ENCODE results near the gene EN1.

The EN1 gene

GRCh38 chr2:118816669-118817068 lies 30.8 kb downstream of the EN1 start:
- no peak for DNase-seq

GRCh38 chr2:118815731-118816130 lies 31.7 kb downstream of the EN1 start:
- no peak for DNase-seq

GRCh38 chr2:118815314-118815713 lies 32.1 kb downstream of the EN1 start:
- DNase-seq: no peak

DNA sequence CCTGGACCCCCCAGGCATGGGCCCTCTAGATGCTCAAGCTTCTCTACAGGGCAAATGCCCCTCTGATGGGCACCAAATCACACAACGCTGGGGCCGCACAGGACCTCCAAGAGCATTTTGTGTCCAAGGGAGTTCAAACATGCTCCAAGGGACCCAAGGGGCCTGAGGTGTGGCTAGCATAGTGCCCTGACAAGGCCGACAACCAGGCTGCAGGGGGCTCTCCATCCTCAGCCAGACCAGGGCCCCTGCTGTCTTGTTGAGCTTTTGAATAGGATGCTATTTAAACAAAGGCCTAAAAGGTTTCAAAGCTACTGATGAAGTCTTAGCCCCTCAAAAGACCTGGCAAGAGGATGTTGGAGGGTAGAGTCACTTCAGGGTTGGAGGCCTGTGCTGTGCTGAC lies 33.1 kb downstream of the EN1 start:
- DNase-seq: no peak

DNA sequence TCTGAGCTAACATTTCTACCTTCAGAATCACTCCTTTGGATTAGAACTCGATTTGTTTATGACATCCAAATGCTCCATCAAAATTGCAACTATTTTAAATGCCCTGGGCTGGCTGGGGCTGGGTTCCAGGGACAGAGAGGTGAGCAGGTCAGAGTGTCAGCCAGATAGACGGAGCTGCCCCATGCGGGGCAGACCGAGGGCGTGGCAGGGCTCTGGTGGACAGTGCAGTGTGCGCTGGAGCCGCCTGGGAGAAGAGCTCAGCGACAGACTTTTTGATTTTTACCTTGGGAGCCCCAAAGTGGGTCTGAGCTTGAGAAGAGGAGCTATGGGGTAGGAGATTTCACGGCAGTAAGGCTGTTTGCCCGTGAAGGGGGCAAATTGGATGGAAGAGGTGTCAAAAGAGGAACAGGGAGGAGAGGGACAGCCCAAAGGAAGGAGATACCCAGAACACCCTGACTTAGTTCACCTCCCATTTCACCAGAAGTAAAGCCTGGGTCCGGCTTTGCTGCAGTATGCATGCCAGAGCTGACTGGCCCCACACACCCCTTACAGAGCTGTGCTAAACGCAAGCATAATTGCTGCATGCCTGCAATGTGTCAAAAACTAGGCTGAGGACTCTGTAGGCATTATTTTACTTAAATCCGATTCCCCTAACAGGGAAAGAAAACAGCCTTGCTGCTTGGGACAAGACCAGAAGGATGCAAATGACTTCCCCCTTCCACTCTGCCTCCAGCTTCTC lies 33.7 kb downstream of the EN1 start:
- no peak for DNase-seq

GRCh38 chr2:118813111-118813510 lies 34.3 kb downstream of the EN1 start:
- DNase-seq: no peak

DNA sequence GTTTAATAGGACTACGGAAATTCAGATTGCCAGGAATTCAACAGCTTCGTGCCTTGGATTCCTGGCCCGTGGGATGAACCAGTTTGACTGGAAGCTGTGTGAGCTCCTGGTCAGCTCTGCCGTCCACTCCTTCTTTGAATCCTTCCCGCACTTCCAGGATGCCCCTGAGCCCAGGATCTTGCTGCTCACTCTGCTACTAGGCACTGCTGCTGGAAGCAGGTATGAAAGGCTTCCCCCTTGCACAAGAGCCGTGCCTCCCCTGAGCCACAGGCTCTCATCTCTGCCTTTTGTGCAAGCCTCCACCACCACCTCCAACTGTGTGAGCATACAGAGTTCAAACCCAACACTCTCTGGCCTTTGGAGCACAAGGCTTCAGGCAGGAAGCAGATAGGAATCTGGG lies 34.9 kb downstream of the EN1 start:
- no peak for DNase-seq

GRCh38 chr2:118811514-118812115 lies 35.8 kb downstream of the EN1 start:
- no peak for DNase-seq

GRCh38 chr2:118810766-118811165 lies 36.7 kb downstream of the EN1 start:
- no peak for DNase-seq

- no peak for DNase-seq
Observed at GRCh38 chr2:118808429-118808809, 39.0 kb downstream of the EN1 start.

DNA sequence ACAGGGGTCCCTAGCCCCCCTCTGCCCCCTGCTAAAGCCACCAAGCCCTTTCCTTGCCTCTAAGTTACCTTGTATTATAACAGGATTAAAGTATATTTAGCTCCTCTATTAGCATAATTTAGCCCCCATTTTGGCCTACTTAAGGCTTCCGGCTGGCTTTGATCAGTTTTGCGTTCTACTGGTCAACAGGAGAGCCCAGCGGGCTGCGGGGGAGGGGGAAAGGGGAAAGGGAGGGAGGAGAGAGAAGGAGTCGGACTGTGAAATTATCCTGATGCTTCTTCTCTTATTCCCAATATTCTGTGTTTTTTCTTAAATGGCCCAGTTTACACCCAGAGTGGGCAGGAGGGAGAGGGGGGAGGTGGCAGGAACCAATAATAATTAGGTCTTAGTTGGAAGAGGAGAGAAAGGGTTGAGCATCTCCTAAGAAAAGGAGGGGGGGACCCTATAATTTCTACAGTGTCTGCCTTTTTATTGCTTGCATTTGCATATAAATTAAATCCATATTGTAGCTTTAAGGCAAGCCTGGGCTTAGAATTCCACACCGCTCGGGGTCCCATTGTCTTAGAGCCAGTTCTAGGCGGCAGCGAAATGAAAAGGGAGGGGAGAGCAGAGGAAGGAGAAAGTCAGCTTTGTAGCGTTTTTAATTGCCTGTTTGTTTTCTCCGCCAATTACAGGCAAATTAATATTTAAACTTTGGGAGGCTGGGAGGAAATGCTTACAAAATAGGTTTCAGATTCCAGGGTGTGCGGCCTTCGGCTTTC lies 39.6 kb downstream of the EN1 start:
- DNase-seq: no peak

DNA sequence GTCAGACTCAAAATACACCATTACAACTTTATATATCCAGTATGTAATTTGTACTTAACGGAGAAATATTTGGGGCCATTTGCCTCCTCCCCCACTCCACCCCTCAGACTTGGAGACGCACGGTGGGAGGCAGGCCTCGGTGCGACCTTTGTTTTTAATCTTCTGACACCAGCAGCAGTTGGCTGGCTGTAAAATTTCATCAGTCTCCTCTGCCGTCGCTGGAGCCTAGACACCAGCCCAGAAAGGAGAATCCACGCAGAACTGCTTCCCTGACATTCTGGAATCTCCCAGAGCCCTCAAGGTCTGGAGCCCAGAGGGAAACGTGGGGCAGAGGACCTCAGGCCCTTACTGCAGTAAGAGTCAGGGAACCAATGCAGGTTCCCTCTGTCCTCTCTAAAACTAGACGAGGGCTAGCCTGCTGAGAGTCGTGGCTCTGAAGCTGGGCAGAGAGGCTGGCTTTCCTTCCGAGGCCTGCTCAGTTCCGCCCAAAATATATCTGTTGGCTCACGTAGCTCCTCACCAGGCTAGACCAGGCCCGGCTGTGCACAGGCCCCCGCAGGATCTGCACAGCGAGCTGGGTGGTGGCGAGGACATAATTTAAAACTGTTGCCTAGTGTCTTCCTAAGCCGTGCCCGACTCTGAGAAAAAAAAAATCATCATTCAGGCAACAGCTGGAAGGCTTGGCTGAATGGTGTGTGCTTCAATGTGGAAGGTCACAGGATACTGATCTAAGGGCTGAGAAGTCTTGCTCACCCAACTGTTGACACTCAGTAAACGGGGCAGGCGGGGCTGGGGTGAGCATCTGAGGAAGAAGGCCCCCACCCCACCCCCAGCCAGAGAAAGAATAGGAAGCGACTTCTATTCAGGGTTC lies 40.4 kb downstream of the EN1 start:
- DNase-seq: no peak

DNA sequence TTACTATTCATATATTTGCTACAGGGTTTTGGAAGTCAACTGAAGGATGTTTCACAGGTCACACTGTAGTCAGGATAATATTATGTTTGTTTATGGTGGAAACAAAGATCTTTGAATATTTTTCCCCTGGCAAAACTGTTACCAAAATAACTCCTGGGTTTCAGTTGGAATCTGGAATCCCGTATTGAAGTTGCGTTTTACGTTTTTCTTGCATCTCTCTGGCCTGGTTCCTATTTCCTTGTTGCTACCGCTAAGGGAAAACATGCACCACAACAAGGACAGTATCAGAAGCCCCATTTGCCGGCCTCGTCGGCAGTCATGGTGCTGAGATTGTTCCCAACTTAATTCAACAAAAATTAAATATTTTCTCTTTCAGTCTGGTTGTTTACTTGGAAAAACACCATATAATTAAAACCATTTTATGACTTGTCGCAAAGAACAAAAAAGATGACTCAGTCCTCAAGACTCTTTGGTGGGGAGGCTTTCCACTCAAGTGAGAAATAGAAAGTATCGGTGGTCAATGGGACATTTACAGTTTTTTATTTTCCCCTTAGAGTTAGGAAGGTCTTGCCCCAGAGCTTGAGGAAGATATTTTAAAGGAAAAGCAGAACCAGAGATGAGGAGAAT lies 42.3 kb downstream of the EN1 start:
- DNase-seq: no peak

- no peak for DNase-seq
Observed at GRCh38 chr2:118803012-118803411, 44.4 kb downstream of the EN1 start.

GRCh38 chr2:118801151-118801550 lies 46.3 kb downstream of the EN1 start:
- no peak for DNase-seq

DNA sequence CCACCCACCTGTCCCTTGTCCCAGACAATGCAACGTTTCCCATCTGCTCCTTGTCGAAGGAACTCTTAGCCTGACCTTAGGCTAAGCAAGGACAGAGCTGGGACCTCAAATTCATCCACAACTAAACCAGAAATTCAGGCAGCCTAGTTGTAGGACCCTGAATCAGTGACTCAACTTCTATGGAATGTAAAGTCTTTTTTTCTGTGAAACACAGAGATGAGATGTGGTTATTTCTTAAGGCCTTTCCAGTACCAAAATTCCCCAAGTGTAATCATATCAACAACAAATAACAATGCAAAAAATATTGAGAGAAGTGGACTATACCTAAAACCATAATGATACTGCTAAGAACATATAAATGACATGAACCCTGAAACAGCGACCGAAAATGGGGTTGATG lies 46.7 kb downstream of the EN1 start:
- DNase-seq: no peak

DNA sequence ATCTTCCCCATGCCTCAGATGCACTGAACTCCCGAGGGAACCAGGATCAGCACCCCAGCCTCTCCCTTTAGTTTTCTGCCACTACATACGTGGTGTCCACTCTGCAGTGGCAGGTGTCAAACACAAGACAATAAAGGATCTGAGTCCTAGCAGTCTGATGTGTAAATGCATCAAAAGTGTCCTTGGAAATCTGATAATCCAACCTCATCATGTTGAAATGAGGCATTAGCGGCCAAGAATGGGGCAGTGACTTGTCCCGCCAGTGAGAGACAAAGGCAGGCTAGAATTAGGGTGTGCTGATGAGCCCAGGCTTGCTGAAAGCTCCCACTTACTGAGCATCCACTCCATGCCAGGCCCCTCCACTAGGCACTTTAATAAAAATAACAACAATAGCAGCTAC lies 52.9 kb downstream of the EN1 start:
- DNase-seq: no peak

All from NCI-H446 treated with DMSO at 0.1 percent for 48 hours (cell line).